GM18508 (cell line): ENCODE measurements around the gene PNLIPRP2.

Experiments
- ATAC-seq: cut with Tn5 transposase; IDR thresholded peaks from one replicate; pipeline ENCODE4 v1.9.1; 2021; ENCODE audit warnings: moderate number of reproducible peaks; ENCODE audit not compliant: insufficient read depth, unreplicated experiment

Gene PNLIPRP2

DNA sequence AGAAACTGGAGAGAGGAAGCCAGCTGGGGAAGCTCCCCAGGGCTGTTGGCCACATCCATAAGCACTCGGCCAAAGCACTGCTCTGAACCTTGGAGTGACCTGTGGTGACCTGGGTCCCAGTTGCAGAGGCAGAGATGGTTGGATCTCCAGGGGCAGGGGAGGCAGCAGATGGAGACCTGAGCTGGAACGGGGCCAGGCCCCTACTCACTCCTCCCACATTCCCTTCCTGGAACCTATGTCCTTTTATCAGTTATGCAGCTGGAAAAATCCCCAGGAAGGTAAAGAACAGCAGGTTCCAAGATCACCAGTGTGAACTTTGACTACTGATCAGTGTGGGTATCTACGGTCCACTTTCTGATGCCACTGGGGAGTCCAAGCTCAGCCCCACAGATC, 9.6 kb upstream of the PNLIPRP2 start:
- ATAC-seq: no peak

DNA sequence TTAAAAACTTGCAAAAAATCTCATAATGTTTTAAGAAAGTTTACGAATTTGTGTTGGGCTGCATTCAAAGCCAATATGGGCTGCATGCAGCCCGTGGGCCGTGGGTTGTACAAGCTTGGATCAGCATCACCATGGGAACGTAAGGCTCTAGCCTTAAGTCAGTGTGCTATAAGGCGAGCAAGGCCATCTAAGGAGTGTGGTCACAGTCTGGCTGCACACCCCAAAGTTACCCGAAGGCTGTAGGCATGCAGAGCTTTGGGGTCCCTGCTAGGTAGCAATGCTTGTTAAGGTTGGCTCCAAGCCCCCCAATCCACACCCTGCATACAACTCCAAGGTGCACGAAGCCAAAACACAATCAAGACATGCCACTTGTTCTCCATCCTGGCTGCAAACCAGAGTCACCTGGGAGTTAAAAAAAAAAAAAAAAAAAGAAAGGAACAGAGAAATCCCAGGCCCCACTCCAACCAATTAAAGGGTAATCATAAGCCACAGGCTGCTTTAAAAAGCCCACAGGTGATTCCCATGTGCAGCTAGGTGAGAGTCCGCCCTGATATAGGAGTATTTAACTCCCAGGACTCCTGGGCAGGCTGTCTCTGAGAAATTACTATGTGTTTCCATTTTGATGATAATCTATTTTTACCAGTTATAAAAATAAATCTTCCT, 8.5 kb upstream of the PNLIPRP2 start:
- ATAC-seq: no peak

DNA sequence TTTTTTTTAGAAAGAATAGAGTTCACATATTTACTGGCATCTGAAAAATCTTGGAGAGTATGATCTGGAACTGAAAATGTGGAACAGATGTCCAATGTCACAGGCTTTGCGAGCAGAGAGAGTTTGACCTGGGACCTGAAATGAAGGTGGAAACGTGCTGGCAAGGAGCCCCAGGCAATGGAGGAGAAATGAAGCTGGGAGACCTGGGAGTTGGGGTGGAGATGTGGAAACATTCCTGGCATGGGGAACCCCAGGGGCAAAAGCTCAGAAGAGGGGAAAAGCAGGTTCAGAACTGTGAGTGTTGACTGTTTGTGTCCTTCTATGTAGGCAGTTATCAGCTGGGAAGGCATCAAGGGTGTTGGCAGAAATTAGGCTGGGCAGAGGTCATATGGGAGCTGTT, 7.3 kb upstream of the PNLIPRP2 start:
- ATAC-seq: no peak

DNA sequence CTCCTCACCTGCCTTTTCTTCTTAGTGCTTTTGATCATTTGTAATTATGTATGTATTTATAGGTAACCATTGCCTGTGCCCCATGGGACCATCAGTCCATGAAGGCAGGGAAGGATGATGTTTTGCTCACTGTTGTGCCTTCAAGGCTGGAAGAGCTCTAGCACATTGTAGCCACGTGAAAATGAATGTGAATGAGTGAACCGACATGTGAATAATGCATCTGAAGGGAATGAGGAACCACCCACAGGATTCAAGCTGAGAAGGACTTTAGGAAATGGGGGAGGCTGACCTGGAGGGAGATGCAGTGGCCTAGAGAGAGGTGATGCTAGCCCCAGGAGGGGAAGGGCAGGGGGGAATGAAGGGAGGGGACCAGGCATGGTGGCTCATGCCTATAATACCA, 6.0 kb upstream of the PNLIPRP2 start:
- ATAC-seq: no peak

DNA sequence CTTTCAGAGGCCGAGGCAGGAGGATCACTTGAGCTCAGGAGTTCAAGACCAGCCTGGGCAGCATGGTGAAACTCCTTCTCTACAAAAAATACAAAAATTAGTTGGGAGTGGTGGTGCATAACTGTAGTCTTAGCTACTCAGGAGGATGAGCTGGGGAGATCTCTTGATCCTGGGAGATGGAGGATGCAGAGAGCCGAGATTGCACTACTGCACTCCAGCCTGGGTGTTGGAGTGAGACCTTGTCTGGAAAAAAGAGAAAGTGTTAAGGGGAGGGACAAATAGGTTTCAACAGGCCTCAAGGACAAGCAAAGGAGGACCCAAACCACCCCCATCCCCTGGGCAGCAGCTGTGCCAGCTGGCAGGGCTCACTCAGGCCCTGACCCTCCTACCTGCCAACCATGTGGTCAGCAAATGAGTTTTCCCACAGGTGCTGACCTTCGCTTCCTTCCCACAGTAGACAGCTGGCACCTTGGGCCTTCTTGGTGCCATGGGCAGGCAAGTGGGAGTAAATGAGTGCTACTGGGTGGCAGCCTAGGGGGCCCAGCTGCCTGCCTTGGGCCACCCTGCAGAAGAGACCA, 5.5 kb upstream of the PNLIPRP2 start:
- no peak for ATAC-seq

DNA sequence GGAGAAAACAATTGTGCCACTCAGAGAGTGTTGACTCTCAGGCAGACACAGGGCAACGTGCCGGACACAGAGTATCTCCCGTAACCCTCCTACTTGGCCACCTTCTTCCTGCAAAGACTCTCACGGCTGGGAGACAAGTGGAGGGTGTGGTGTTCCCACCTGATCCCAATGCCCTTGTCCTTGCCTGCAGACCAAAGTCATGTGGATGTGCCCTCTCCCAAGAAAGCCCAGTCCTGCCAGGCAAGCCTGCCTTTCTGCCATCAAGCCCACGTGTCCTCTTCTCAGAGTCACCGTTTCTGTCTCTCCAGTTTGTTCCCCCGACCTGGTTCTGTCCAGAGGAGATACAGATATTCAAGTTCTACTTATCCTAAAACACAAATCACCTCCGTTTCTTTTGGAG, 723 bp downstream of the PNLIPRP2 start:
- ATAC-seq: no peak

DNA sequence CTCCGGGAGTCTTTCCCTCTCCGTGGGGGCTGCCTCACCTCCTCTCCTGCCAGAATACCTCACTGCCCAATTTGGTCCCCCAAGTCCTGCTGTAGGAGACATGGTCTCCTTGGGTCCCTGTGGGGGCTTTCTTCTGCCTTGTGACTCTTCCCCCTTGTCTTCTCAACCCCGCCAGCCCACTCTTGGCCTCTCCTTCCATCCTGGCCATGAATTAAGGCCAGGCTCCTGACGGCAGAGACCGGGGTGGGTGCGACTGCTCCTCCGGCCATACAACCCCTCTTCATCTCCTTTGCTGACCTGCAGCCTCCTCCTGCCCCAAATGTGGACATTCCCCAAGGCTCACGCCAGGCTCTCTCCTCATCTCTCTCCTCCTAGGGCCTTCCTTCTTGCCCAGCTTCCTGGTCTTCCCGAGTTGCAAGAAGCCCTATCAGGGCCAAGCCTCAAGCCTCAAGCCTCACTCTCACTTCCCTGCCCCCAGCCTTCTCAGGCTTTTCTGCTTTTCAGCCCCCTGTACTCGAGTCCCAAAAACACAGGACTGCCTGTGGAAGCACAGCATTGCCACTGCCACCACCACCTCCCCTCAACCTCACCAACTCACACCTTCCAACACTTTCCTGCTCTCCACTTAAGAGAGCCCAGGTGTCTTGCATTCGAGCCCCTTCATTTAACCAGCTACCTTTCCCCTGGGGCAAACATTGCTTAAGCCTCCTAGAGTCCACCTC, 1.3 kb downstream of the PNLIPRP2 start:
- no peak for ATAC-seq

DNA sequence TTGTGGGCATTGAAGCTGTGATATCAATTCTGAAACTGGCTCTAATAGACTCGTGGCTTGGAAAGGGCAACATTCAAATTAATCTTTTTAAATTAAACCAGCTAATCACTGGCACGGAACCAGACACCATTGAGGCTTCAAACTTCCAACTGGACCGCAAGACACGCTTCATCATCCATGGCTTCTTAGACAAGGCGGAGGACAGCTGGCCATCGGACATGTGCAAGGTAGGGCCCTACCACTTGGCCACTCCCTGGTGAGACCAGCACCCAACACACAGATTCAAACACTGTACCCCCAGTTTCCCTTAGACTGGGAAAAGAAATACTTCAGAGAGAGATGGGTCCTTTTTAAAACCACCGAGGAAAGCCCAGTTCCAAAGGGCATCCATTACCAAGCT, 5.1 kb downstream of the PNLIPRP2 start:
- ATAC-seq: no peak

DNA sequence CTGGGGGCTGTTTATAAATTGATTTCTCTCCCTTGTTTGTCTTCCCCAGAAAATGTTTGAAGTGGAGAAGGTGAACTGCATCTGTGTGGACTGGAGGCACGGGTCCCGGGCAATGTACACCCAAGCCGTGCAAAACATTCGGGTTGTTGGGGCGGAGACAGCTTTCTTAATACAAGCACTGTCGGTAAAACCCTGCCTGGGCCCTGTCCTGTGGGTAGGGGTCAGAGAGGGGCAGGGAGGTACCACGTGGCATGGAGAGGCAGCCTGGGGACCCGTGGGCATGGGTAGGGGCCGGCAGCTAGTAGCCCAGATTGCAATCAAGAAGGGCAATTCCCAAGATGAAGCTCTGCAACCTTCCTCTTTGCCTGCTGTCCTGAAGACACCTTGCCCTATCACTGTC, 6.1 kb downstream of the PNLIPRP2 start:
- no peak for ATAC-seq

DNA sequence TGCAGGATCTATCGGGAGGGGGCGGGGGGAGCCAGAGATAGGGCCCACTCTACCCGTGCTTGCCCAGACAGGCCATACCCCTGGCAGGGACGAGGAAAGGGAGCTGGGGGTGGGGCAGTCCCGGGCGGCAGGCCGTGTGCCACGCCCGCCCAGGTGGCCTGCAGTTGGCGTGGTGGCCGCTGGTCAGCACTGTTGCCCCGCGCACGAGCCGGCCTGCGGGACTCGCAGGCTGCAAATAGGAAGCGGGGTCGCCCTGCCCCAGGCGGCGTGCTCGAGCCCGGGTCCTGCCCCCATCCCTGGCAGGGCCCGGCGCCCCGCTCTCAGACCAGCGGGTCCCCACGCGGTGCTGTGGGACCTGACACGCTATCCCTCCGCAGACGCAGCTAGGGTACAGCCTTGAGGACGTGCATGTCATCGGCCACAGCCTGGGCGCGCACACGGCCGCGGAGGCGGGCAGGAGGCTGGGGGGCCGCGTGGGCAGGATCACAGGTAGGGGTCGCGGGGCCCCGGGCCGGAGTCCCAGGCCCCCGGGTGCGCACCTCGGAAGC, 6.7 kb downstream of the PNLIPRP2 start:
- no peak for ATAC-seq

DNA sequence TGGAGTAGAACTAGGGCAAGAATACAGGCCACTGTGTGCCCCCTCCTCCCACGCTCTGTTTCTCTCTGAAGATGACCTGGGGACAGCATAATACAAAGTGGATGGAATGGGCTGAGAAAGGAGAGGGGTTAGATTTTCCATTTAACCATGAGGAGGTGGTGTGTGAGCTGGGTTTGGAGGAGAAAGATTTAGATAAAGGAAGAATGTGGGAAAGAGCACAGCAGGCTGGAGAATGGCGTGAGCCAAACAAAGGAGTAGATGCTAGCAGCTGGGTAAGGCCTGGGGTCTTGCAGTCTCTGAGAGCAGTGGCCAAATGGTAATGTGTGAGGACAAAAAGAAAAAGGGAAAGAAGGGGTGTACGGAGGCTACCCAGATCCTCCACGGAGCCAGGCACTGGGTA, 8.6 kb downstream of the PNLIPRP2 start:
- ATAC-seq: no peak

DNA sequence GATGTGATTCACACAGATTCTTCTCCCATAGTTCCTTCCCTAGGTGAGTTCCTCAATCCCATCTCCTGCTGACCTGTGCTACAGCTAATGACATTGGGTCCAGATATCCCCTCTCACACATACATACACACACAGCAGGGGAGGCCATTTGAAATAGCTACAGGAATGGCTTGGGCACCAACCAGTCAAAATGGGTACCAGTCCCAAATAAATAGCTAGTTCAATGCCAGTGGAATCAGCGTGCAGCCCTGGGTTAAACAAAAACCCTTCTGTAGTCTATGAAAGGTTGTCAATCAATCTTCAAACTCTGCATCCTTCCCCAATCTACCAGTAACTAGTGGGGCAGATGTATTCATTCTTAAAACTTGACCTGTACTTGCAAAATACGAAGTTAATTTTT, 9.3 kb downstream of the PNLIPRP2 start:
- ATAC-seq: no peak

DNA sequence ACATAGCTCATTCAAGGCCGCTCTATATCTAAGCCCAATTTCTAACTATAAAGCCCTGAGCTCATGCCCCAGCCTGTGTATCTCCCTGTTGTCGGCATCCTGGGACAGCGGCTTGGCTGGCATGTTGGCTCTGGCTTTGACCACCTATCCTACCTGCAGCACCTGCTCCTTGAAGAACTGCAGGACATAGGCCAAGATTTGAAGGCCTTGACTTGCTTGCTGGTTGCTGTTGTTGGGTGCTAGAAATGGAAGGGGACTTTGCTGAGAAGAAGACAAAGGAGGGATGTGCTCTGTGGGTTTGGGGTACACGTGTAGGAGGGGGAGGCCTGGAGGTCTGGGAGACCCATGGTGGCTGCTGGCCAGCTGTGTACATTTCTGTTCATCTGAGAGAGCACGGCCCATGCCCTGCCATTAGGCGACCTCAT, 11.1 kb downstream of the PNLIPRP2 start:
- no peak for ATAC-seq

DNA sequence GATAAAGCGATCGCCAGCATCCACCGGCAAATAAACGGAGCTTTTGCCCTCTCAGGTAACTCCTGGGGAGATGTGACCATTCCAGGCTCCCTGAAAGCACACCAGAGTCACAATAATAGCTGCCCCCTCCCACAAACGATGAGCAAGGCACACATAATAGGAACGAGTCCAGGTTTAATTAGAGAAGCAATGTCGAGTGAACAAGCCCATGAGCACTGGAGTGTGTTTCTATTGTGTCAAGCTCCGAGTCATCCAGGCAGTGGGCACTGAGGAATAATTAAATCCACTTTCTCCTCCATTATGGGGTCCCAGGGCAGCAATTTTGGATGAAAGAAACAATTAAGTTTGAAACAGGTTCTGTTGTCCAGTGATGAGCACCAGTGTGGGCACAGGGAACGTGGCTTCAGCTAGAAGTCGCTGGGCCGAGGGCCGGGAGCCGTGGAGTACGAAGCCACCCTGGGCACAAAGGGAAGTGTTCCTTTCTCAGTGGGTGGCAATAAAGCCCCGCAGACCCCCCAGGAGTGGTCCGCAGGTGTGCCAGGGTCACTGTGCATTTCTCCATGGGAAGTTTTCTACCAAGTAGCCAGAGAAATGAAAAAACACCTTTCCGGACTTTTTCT, 12.0 kb downstream of the PNLIPRP2 start:
- no peak for ATAC-seq

DNA sequence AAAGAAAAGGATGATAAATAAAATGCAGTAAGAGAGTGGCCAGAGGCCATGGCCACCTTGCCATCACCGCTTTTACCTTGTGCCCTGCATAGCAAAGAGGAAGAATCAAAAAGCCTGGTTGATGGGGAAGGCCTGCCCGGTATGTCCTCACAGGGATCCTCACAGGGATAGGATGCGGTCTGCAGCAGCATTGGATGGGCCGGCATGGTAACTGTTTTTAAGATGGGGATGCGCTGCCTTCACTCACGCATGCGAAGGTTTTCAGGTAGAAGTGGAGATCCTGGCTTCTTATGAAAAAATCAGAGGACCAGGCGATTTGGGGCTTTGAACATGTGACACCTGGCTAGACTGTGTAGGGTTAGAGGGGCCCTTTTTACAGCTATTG, 12.5 kb downstream of the PNLIPRP2 start:
- no peak for ATAC-seq

DNA sequence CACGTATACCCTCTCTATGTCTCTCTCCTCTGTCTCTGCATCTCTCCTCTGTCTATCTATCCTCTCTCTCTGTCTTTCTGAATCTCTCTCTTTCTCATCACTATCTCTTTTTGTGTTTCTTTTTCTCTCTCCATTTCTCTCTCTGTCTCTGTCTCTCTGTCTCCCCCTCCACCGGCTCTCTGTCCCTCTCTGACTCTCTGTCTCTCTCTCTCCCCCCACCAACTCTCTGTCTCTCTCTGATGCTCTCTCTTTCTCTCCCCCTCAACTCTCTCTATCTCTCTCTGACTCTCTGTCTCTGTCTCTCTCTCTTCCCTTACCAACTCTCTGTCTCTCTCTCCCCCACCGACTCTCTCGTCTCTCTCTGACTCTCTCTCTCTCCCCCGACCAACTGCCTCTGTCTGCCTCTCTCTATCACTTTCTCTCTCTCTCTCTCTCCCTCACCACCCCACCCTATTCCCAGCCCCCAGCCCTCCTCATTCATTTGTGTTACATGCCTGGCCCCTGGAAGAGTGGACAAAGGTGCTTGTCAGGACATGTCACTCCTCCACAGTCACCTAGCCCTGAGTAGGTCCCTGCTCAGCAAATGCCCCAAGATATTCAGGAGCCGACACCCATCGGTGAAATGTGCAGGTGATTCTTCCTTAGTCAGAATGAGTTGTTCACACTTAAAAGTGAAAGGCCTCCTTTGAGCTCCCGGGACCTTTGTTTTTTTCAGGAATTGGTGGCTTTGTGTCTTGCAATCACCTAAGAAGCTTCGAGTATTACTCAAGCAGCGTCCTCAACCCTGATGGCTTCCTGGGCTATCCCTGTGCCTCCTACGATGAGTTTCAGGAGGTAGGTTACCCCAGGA, 13.6 kb downstream of the PNLIPRP2 start:
- no peak for ATAC-seq

DNA sequence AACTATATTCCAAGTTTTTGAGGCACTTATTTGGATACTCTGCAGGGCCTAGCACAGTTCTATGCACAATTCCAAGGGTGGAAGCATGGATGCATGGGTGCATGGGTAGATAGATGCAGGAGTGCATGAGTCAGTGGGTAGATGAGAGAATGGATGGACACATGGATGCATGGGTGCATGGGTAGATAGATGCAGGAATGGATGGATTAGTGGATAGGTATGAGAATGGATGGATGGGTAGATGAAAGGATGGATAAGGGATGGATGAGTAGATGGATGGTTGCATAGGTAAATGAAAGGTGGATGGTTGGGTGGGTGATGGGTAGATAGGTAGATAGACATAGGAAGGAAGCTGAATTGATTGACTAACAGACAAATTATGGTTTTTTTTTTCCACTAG, 15.6 kb downstream of the PNLIPRP2 start:
- no peak for ATAC-seq

DNA sequence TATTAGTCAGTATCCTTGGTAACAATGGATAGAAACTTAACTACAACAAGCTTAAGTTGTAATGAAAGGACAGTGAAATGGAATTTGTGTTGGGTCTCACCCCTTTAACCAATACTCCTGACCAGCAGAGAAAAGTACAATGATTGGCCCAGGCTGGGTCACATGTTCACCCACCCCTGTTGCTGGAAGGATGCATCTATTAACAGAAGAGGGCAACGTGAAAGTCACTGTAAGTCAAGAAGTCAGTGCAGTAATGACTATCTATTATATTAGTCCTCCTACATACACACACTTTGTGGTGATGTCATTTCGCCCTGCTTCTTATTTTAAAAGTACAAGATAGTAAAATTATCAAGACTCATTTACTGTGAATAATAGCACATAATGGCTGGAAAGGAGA, 16.2 kb downstream of the PNLIPRP2 start:
- ATAC-seq: no peak

DNA sequence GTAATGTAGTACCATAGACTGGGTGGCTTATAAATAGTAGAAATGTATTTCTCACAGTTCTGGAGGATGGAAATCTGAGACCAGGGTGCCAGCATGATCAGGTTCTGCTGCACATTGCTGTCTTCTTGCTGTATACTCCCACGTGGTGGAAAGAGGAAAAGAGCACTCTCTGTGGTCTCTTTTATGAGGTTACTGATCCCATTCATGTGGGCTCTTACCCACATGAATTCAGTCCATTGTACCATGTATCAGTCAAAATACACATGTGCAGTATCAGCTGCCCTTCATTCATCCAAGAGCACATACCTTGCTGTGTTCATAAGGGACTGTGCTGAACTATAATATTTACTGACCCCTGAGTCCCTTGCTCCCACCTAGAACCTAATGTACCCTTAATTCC, 17.1 kb downstream of the PNLIPRP2 start:
- no peak for ATAC-seq

DNA sequence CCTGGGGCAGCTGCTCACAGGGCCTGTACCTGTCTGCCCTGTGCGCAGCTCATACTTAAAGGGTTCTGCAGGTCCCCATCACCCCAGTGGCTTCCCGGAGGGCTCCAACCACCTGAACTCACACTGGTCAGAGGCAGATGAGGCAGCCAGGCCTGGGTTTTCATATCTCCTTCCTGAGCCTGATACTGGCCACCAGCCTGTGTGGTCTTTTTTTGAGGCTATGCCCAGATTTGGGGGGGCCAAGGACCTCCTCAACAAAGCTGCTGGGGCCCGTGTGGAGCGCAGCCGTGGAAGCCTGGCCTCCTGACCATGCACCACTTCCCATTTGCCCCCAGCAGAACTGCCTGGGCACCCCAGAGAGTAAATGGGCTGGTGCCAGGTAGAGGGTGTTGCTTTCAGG, 25.7 kb downstream of the PNLIPRP2 start:
- ATAC-seq: no peak
